ENCODE data around the gene TNS1.

DNA sequence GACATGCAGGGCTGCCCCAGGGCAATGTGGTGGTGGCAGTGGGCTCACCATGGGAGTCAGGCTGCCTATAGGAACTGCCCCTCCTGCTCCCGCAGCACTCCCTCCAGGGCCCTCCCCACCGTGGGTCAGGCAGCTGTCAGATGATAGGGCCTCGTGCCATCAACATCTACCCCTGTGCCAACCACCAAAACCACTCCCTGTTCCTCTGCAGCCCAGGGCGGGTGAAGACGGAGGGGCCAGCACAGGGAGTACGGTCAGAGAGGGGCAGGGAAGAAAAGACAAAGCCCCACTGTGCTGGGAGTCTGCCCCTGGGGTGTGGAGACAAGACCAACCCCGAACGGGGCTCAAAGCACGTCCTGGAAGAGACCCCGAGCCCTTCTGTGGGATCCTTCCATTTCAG, 97.4 kb downstream of the TNS1 start:
- TF ChIP-seq CTCF (IDR thresholded peaks at IDR 0.05; ENCODE audit: poor library complexity) (no peak), EZH2 (IDR thresholded peaks at IDR 0.05; ENCODE audit: borderline replicate concordance) (no peak)

All from hepatocyte (in vitro differentiated cells).